ENCODE measurements around the gene FIG4. TPM values are rescaled to one million over a fixed set of nuclear protein-coding genes. Genes with fewer than 3 reads are reported as not detected.

FIG4 gene
- polyA plus RNA-seq, 1 donor (not counting 4 experiments of a cell fraction or from before 2014, with no cell fraction given), result 12.8 TPM

DNA sequence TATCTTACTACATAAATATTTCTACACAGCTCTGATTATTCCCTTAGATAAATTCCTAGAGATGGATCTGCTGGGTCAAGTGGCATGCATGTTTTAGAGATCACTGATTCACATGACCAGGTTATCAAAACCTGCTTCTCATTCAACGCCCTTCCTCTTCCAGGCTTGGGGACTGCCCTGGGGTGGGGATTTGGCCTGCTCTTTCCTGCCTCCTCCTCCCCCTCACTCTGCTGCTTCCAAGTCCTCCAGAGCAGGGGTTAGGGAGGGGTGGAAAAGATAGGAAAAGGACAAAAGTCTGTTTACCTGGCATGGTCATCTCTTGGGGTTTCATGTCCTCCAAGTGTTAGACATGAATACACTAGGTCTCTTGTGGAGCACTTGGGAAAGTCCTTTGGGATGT lies 181.5 kb downstream of the FIG4 start:
- Histone ChIP-seq H3K27ac (ENCODE audit: control insufficient read depth, insufficient read depth, low read length) (no peak overlapping the region), H3K27me3 (ENCODE audit: control insufficient read depth, extremely low read depth, insufficient read depth, low read length) (no peaks in the 10 kb centered on the region), H4K20me1 (ENCODE audit: control insufficient read depth, extremely low read depth, insufficient read depth, low read length) (no peaks in the 10 kb centered on the region), H3K79me2 (ENCODE audit: control insufficient read depth, insufficient read depth, low read length) (no peaks in the 10 kb centered on the region), H3K4me2 (ENCODE audit: control insufficient read depth, extremely low read depth, insufficient read depth, low read depth, low read length) (no peak overlapping the region), H3K9ac (ENCODE audit: control insufficient read depth, extremely low read depth, insufficient read depth, low read length) (no peak overlapping the region), H3K9me1 (ENCODE audit: control insufficient read depth, extremely low read depth, insufficient read depth, low read length) (no peaks in the 10 kb centered on the region), H3K9me3 (ENCODE audit: control insufficient read depth, low read depth, low read length) (no peaks in the 10 kb centered on the region), H2AFZ (ENCODE audit: control insufficient read depth, low read length) (no peak overlapping the region), H3K4me1 (ENCODE audit: control insufficient read depth, extremely low read depth, insufficient read depth, low read length) (no peaks in the 10 kb centered on the region), H3K36me3 (ENCODE audit: control insufficient read depth in 2 of 2, extremely low read depth in 1 of 2, insufficient read depth in 2 of 2, low read length in 2 of 2) (no peaks in the 10 kb centered on the region), H3K4me3 (ENCODE audit: control insufficient read depth in 2 of 3, extremely low read depth in 1 of 3, insufficient read depth in 2 of 3, low read depth in 1 of 3, low read length in 3 of 3) (no peak overlapping the region)
- dilution Hi-C loops (cut with MboI; ENCODE audit: extremely low pct_ligation_motif_present, low sequenced_read_pairs), result no loop called here
- DNase-seq (ENCODE audit: low read depth, low spot score) (no peak), FAIRE-seq (no peak)
- TF ChIP-seq EZH2 (IDR thresholded peaks at IDR 0.05; ENCODE audit: low read length), result no peak
- TF ChIP-seq, protein P1, sequence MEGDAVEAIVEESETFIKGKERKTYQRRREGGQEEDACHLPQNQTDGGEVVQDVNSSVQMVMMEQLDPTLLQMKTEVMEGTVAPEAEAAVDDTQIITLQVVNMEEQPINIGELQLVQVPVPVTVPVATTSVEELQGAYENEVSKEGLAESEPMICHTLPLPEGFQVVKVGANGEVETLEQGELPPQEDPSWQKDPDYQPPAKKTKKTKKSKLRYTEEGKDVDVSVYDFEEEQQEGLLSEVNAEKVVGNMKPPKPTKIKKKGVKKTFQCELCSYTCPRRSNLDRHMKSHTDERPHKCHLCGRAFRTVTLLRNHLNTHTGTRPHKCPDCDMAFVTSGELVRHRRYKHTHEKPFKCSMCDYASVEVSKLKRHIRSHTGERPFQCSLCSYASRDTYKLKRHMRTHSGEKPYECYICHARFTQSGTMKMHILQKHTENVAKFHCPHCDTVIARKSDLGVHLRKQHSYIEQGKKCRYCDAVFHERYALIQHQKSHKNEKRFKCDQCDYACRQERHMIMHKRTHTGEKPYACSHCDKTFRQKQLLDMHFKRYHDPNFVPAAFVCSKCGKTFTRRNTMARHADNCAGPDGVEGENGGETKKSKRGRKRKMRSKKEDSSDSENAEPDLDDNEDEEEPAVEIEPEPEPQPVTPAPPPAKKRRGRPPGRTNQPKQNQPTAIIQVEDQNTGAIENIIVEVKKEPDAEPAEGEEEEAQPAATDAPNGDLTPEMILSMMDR (optimal IDR thresholded peaks at IDR 0.05 in 1 of 3, IDR thresholded peaks at IDR 0.05 in 1 of 3, conservative IDR thresholded peaks at IDR 0.05 in 1 of 3; ENCODE audit: extremely low read depth in 1 of 3, insufficient read depth in 2 of 3, low read length in 3 of 3), result no peak

DNA sequence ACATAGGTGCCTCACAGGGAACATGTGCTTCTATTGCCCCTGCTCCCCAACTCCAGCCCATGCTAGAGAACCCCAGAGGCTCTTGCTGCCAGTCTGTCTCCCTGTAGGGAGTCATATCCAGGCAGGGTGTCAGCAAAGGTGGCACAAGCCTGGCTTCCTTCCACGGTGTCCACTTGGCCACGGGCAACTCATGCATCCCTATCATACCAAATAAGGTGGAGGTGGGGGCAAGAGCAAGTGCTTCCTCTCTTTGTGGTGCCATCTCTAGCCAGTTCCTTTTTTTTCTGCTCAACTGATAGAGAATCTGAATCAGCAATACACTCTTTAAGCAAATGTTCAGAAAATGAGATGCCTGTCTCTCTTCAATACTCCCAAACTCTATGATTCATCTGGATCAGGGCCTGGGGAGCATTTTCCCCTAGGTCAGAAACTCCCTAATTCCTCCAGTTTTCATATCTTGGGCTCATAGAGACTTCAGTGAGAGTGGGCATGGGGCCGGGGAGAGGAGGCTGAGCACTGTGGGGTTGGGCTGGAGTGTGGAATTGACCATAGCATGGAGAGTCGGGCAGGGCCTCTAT lies 182.0 kb downstream of the FIG4 start:
- Histone ChIP-seq H3K9ac (ENCODE audit: control insufficient read depth, extremely low read depth, insufficient read depth, low read length) (no peak overlapping the region), H3K27me3 (ENCODE audit: control insufficient read depth, extremely low read depth, insufficient read depth, low read length) (no peaks in the 10 kb centered on the region), H4K20me1 (ENCODE audit: control insufficient read depth, extremely low read depth, insufficient read depth, low read length) (no peaks in the 10 kb centered on the region), H3K4me2 (ENCODE audit: control insufficient read depth, extremely low read depth, insufficient read depth, low read depth, low read length) (no peak overlapping the region), H3K9me3 (ENCODE audit: control insufficient read depth, low read depth, low read length) (no peaks in the 10 kb centered on the region), H3K36me3 (ENCODE audit: control insufficient read depth in 2 of 2, extremely low read depth in 1 of 2, insufficient read depth in 2 of 2, low read length in 2 of 2) (no peaks in the 10 kb centered on the region), H3K4me1 (ENCODE audit: control insufficient read depth, extremely low read depth, insufficient read depth, low read length) (no peaks in the 10 kb centered on the region), H3K79me2 (ENCODE audit: control insufficient read depth, insufficient read depth, low read length) (no peaks in the 10 kb centered on the region), H3K4me3 (ENCODE audit: control insufficient read depth in 2 of 3, extremely low read depth in 1 of 3, insufficient read depth in 2 of 3, low read depth in 1 of 3, low read length in 3 of 3) (no peak overlapping the region), H3K9me1 (ENCODE audit: control insufficient read depth, extremely low read depth, insufficient read depth, low read length) (no peaks in the 10 kb centered on the region), H2AFZ (ENCODE audit: control insufficient read depth, low read length) (no peak overlapping the region), H3K27ac (ENCODE audit: control insufficient read depth, insufficient read depth, low read length) (no peak overlapping the region)
- TF ChIP-seq, protein P1 (optimal IDR thresholded peaks at IDR 0.05 in 1 of 3, IDR thresholded peaks at IDR 0.05 in 1 of 3, conservative IDR thresholded peaks at IDR 0.05 in 1 of 3; ENCODE audit: extremely low read depth in 1 of 3, insufficient read depth in 2 of 3, low read length in 3 of 3), result no peak
- TF ChIP-seq EZH2 (IDR thresholded peaks at IDR 0.05; ENCODE audit: low read length), result no peak
- DNase-seq (ENCODE audit: low read depth, low spot score), result no peak
- no peak for FAIRE-seq
- dilution Hi-C loops (cut with MboI; ENCODE audit: extremely low pct_ligation_motif_present, low sequenced_read_pairs), result no loop called here
